Fibroblast of lung (primary cell): ENCODE measurements around the gene ANKFY1. TPM values are rescaled to one million over a fixed set of nuclear protein-coding genes. Genes with fewer than 3 reads are reported as not detected.

Source experiments
- DNase-seq, 2 donors: peaks; one replicate each; pipeline versions ENCODE4 v3.0.0 to v3.0.0-alpha.2; 2010; ENCODE audit warnings: low read depth in 2 of 2
- H2AFZ ChIP-seq: 2 replicates; pipeline ENCODE4 v1.5.1; 2012; ENCODE audit warnings: low read length, control low read depth, inconsistent platforms
- H3K27ac ChIP-seq: 2 replicates; pipeline ENCODE4 v1.5.1; 2011; ENCODE audit warnings: low read length, control low read depth; ENCODE audit not compliant: insufficient read depth
- H3K27me3 ChIP-seq: 2 replicates; pipeline ENCODE4 v1.5.1; 2011; ENCODE audit warnings: mild to moderate bottlenecking, low read length; ENCODE audit not compliant: control insufficient read depth, insufficient read depth
- H3K36me3 ChIP-seq: 2 replicates; pipeline ENCODE4 v1.5.1; 2011; ENCODE audit warnings: low read length; ENCODE audit not compliant: control insufficient read depth, insufficient read depth
- H3K4me1 ChIP-seq: 2 replicates; pipeline ENCODE4 v1.5.1; 2011; ENCODE audit warnings: low read length; ENCODE audit not compliant: control insufficient read depth, insufficient read depth; ENCODE audit errors: extremely low read depth
- H3K4me2 ChIP-seq: 2 replicates; pipeline ENCODE4 v1.5.1; 2011; ENCODE audit warnings: low read length, control low read depth; ENCODE audit not compliant: insufficient read depth; ENCODE audit errors: extremely low read depth
- H3K4me3 ChIP-seq, 4 experiments: fragments of 200-600 bp in 1 of 4; sonication (generic) in 1 of 4; replicated peaks in 1 of 4; 2 replicates each; pipeline ENCODE4 v1.5.1; 2011 to 2016; ENCODE audit warnings: low read length in 4 of 4, low read depth in 3 of 4, mild to moderate bottlenecking in 3 of 4, control low read depth in 2 of 4, inconsistent platforms in 1 of 4, mixed read lengths in 1 of 4; ENCODE audit not compliant: insufficient read depth in 1 of 4; ENCODE audit errors: control extremely low read depth in 1 of 4
- H3K79me2 ChIP-seq: 2 replicates; pipeline ENCODE4 v1.5.1; 2012; ENCODE audit warnings: mild to moderate bottlenecking, low read length, inconsistent platforms; ENCODE audit not compliant: control insufficient read depth, insufficient read depth
- H3K9ac ChIP-seq: 2 replicates; pipeline ENCODE4 v1.5.1; 2011; ENCODE audit warnings: mild to moderate bottlenecking, low read length, control low read depth; ENCODE audit not compliant: insufficient read depth
- H3K9me3 ChIP-seq: 2 replicates; pipeline ENCODE4 v1.5.1; 2012; ENCODE audit warnings: low read depth, low read length; ENCODE audit not compliant: control insufficient read depth, insufficient read depth
- H4K20me1 ChIP-seq: 2 replicates; pipeline ENCODE4 v1.5.1; 2011; ENCODE audit warnings: low read length; ENCODE audit not compliant: control insufficient read depth, insufficient read depth; ENCODE audit errors: extremely low read depth
- EZH2 ChIP-seq: IDR thresholded peaks from 2 replicates; pipeline ENCODE4 v1.5.1; 2012; ENCODE audit warnings: low read length, control low read depth, mild to moderate bottlenecking; ENCODE audit errors: missing control alignments
- polyA plus RNA-seq, 2 donors: library from polyadenylated mRNA; depleted of rRNA in 1 of 2; stranded (reverse) in 1 of 2; unstranded in 1 of 2; fragments of >200 nt; gene quantifications; 2 replicates each; pipeline ENCODE4 v1.2.1, GENCODE V29; 2011 to 2012; ENCODE audit warnings: missing spikeins in 1 of 2
- total RNA-seq: library from RNA; depleted of rRNA; stranded (reverse); fragments of >200 nt; gene quantifications from 2 replicates; pipeline ENCODE4 v1.2.1, GENCODE V29; 2014
- TF ChIP-seq, protein P1 (sequence below), 2 donors: IDR thresholded peaks in 1 of 2; conservative IDR thresholded peaks in 1 of 2; 1 replicate in 1 of 2; 2 replicates in 1 of 2; pipeline ENCODE4 v1.5.1; 2011 to 2012; ENCODE audit warnings: low read length in 2 of 2, control low read depth in 1 of 2, inconsistent platforms in 1 of 2, low read depth in 1 of 2, mild to moderate bottlenecking in 1 of 2

ANKFY1 gene
- total and polyA plus RNA-seq, 2 donors (not counting 1 experiment from before 2014, with no cell fraction given): 26.1 to 34.0 TPM

DNA sequence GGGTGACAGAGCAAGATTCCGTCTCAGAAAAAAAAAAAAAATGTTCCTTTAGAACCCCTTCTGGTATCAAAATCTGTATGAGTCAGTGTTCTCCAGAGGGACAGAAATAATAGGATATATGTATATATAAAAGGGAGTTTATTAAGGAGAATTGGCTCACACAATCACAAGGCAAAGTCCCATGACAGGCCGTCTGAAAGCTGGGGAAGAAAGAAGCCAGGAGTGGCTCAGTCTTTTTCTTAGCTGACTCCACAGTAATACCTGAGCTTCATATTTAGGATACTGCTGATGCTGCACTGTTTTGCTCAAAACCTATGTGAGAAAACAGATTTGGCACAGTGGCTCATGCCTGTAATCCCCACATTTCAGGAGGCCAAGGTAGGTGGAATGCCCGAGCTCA is 143.4 kb downstream of the ANKFY1 start:
- Histone ChIP-seq H3K79me2 (peaks cover 4% of the 10 kb centered on the region), H3K36me3 (peaks cover 14% of the 10 kb centered on the region)
- DNase-seq: no peak

DNA sequence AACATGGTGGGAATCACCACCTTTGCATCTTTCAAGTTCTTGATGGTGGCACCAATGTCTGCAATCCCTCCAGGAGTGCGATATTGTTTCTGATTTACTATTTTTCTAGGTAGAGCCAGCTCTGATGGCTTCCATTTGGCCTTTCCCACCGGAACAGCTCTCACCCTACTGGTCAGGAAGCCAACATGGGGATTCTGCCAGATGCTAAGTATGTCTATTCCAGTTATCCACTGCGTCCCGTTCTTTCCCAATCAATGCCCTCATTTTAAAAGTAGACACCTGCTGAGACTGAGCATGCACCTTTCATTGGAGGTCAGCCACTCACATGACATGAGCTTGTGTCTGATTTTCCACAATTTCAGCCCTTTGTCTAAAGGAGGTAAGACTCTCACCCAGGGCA is 144.5 kb downstream of the ANKFY1 start:
- H4K20me1 ChIP-seq: no peaks in the 10 kb centered on the region
- no peak overlapping the region for H3K9ac ChIP-seq
- H3K27ac ChIP-seq: no peak overlapping the region
- peaks cover 16% of the 10 kb centered on the region for H3K36me3 ChIP-seq
- TF ChIP-seq EZH2: no peak
- TF ChIP-seq, protein P1, sequence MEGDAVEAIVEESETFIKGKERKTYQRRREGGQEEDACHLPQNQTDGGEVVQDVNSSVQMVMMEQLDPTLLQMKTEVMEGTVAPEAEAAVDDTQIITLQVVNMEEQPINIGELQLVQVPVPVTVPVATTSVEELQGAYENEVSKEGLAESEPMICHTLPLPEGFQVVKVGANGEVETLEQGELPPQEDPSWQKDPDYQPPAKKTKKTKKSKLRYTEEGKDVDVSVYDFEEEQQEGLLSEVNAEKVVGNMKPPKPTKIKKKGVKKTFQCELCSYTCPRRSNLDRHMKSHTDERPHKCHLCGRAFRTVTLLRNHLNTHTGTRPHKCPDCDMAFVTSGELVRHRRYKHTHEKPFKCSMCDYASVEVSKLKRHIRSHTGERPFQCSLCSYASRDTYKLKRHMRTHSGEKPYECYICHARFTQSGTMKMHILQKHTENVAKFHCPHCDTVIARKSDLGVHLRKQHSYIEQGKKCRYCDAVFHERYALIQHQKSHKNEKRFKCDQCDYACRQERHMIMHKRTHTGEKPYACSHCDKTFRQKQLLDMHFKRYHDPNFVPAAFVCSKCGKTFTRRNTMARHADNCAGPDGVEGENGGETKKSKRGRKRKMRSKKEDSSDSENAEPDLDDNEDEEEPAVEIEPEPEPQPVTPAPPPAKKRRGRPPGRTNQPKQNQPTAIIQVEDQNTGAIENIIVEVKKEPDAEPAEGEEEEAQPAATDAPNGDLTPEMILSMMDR (conservative IDR thresholded peaks at IDR 0.05 in 1 of 2, IDR thresholded peaks at IDR 0.05 in 1 of 2; ENCODE audit: low read depth in 1 of 2, low read length in 2 of 2): no peak
- DNase-seq: no peak
- no peak overlapping the region for H3K4me2 ChIP-seq
- no peaks in the 10 kb centered on the region for H3K27me3 ChIP-seq
- H3K9me3 ChIP-seq: no peaks in the 10 kb centered on the region
- H2AFZ ChIP-seq: no peak overlapping the region
- peaks cover 1% of the 10 kb centered on the region for H3K79me2 ChIP-seq
- H3K4me1 ChIP-seq: no peaks in the 10 kb centered on the region
- H3K4me3 ChIP-seq: no peak overlapping the region

More for the DNA sequence above, 143.4 kb downstream of the ANKFY1 start:
- Histone ChIP-seq H3K4me3 (no peak overlapping the region), H4K20me1 (no peaks in the 10 kb centered on the region), H3K4me2 (no peak overlapping the region), H3K9me3 (no peaks in the 10 kb centered on the region), H3K4me1 (no peaks in the 10 kb centered on the region), H2AFZ (no peak overlapping the region), H3K27me3 (no peaks in the 10 kb centered on the region), H3K9ac (no peak overlapping the region), H3K27ac (no peak overlapping the region)
- no peak for TF ChIP-seq EZH2
- TF ChIP-seq, protein P1 (conservative IDR thresholded peaks at IDR 0.05 in 1 of 2, IDR thresholded peaks at IDR 0.05 in 1 of 2; ENCODE audit: low read depth in 1 of 2, low read length in 2 of 2): no peak

DNA sequence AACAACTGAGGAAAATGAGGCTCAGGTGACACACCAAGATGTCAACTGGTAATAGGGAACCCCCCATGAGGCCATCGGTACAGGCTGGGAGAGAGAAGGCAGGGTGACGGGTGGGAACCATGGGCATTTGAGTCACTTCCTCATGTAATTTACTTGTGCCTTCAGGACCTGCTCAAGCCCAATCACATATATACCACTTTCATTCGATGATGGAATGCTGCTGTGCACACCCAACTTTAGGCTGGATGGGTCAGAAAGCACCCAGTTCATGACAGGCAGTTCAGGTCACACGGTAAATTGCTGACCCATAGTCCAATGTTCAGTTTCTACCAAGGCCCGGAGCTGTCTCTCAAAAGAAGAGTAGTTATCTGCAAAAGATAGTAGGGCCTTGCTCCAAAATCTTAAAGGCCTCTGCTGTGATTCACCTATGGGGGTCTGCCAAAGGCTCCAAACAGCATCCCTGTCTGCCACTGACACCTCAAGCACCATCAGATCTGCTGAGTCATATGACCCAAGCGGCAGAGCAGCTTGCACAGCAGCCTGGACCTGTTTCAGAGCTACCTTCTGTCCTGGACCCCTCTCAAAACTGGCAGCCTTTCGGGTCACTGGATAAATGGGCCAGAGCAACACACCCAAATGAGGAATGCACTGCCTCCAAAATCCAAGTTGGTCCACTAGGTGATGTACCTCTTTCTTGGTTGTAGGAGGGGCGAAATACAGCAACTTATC is 145.6 kb downstream of the ANKFY1 start:
- H3K4me3 ChIP-seq: no peak overlapping the region
- H3K27ac ChIP-seq: no peak overlapping the region
- peaks cover 13% of the 10 kb centered on the region for H3K36me3 ChIP-seq
- H3K9me3 ChIP-seq: no peaks in the 10 kb centered on the region
- no peak overlapping the region for H3K4me2 ChIP-seq
- DNase-seq: peak in 1 of 2 donors; percentile 3
- no peak overlapping the region for H3K9ac ChIP-seq
- no peaks in the 10 kb centered on the region for H4K20me1 ChIP-seq
- H3K4me1 ChIP-seq: no peaks in the 10 kb centered on the region
- TF ChIP-seq EZH2: no peak
- TF ChIP-seq, protein P1 (conservative IDR thresholded peaks at IDR 0.05 in 1 of 2, IDR thresholded peaks at IDR 0.05 in 1 of 2; ENCODE audit: low read depth in 1 of 2, low read length in 2 of 2): no peak
- H3K79me2 ChIP-seq: peaks cover 1% of the 10 kb centered on the region
- H3K27me3 ChIP-seq: no peaks in the 10 kb centered on the region
- no peak overlapping the region for H2AFZ ChIP-seq
